ENCODE data around the gene HBS1L.

The HBS1L gene

DNA sequence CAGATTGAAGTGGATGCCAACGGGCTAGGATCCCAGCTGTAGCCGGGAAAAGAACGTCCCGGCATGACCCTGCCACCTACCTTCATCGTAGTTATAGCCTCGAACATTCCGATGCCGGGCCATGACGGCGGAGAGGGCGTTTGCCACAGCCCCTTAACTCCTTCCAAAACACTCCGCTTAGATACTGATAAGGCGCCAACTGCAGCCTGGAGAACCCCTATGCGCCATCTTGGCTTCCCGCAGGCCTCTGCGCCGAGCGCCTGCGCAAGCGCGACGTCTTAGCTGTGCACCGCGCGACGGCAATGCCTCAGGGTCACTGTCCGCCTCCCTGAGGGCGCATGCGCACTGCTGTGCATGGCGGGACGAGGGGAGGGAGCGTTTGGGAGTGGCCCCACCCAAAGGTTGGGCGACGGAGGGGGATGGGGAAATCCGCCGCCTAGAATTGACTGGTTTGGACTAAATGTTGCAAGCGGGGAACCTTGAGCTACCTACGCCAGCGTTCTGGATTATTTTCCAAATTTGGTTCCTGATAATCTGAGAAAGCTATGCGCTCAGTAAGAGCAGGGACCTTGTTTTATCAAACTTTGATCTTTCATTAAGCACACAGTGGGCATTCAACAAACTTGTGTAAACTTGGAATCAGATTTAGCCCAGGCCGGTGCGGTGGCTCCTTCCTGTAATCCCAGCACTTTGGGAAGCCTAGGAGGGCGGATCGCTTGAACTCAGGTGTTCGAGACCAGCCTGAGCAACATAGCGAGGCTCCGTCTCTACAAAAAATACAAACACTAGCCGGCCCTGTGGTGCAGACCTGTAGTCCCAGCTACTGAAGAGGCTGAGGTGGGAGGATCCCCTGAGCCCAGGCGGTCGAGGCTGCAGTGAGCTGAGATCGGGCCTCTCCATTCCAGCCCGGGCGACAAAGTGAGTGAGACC lies at the start of gene HBS1L:
Gene HBS1L, minus strand, starts transcription at position 254 of the 930 bp plus-strand sequence. Its CDS starts 131 bp downstream, at position 123.
- peak; percentile 93 to 94 for DNase-seq (ENCODE audit: low read depth in 2 of 2)

DNA sequence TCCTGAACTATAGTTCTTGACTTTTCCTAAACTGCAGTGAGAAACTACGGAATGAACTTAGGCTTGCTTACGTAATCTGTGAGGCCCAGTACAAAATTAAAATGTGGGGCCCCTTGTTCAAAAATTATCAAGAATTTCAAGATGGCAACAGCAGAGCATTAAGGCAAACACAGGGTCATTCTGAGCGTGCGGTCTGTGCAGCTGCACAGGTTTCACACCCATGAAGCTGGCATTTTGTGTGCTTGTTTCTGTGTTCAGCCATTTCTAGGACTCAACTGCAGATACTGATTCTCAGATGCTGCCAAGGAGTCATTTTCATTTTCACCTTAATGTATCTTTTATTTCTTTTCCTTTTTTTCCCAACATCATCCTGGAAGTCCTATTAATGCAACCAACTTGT lies 49.6 kb upstream of the HBS1L start:
- no peak for DNase-seq (ENCODE audit: low read depth in 2 of 2)

GRCh38 chr6:135102191-135102590 lies 47.6 kb upstream of the HBS1L start:
- no peak for DNase-seq (ENCODE audit: low read depth in 2 of 2)

GRCh38 chr6:135097172-135097571 lies 42.5 kb upstream of the HBS1L start:
- DNase-seq (ENCODE audit: low read depth in 2 of 2), result no peak

DNA sequence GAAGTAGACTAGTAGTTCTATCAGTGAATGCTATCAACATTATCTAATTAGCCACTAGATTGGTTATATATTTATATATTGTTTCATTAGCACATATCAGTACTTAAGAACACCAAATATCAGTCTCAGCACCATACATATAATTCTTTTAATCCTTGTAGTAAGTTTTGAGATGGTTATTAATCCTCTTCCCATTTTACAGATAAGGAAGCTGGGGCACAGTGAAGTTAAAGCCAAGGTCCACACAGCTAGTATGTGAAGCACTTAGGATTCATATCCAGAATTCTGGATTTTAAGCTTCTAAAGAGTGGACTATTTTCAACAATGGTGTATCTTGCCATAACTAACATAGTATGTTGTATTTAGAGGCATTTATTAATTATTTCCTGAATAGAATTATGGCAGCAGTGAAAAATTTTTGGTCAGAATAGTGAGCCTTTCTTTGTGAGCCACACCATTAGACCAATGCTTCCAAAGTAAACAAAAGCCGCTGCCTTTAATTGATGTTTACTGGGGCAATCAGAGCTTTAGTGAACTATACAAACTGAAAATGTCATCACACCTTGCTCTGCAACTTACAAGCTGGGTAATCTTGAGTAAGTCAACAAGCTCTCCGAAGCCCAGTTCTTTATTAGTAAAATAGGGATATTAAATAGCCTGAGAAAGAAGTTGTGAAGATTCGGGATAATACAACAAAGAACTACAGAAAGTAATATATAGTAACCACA lies 41.9 kb upstream of the HBS1L start:
- no peak for DNase-seq (ENCODE audit: low read depth in 2 of 2)

GRCh38 chr6:135095716-135096115 lies 41.1 kb upstream of the HBS1L start:
- DNase-seq (ENCODE audit: low read depth in 2 of 2), result no peak

- no peak for DNase-seq (ENCODE audit: low read depth in 2 of 2)
Measured at GRCh38 chr6:135094403-135094821, 39.8 kb upstream of the HBS1L start.

- no peak for DNase-seq (ENCODE audit: low read depth in 2 of 2)
Measured at GRCh38 chr6:135093578-135093977, 39.0 kb upstream of the HBS1L start.

GRCh38 chr6:135092724-135093123 lies 38.1 kb upstream of the HBS1L start:
- no peak for DNase-seq (ENCODE audit: low read depth in 2 of 2)

DNA sequence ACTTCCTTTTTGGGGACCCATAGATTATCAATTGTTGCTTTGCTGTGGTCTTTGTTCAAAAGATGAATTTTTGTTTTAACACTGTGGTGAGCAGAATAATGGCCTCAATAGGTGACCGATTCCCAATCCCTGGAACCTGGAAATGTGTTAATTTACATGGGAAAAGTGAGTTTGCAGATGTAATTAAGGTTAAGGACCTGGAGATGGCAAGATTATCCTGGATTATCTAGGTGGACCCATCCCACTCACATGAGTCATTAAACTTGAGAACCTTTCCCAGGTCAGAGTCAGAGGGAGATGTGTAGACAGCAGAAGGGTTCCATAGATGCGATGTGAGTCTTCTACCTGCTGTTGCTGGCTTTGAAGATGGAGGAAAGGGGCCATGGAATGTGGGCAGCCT lies 36.2 kb upstream of the HBS1L start:
- no peak for DNase-seq (ENCODE audit: low read depth in 2 of 2)

GRCh38 chr6:135089901-135090300 lies 35.3 kb upstream of the HBS1L start:
- DNase-seq (ENCODE audit: low read depth in 2 of 2), result no peak

- DNase-seq (ENCODE audit: low read depth in 2 of 2), result no peak
Measured at GRCh38 chr6:135088818-135089809, 34.5 kb upstream of the HBS1L start.

DNA sequence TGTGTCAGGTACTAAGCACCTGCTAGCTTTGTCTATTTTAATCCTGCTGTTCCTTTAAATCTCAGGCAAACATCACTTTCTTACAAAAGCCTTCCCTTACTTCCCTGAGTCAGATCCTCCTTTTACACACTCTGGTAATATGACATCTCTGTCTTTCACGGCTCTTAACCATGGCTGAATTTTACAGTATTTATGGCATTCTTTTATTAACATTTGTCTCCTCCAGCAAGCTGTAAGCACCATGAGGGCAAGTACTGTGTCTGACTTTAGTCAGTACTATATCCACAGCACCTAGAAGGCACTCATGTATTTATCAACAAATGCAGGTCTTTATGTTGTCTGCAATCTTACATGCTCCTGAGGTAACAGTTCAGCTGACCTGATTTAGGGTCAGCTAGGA lies 33.7 kb upstream of the HBS1L start:
- no peak for DNase-seq (ENCODE audit: low read depth in 2 of 2)

- DNase-seq (ENCODE audit: low read depth in 2 of 2), result no peak
Measured at GRCh38 chr6:135087803-135088202, 33.2 kb upstream of the HBS1L start.

DNA sequence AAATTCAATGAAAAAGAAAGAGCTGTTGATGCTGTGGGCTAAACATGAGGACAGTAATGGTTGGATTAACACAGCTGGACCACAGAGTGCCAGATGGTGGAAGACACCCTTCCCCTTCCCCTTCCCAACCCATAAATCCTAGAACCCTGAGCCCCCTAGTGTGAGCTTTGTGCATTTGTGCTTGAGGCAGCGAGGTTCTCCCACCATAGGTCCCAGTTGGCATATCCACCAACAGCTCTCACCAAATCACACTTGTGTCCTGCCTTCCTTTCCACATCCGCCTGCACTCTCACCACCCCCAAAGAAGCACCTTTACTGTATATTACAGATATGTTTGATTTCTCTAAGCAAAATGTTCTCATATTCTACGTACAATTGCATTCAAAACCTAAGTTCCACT lies 32.8 kb upstream of the HBS1L start:
- DNase-seq (ENCODE audit: low read depth in 2 of 2), result no peak

GRCh38 chr6:135086414-135086764 lies 31.8 kb upstream of the HBS1L start:
- no peak for DNase-seq (ENCODE audit: low read depth in 2 of 2)

GRCh38 chr6:135085700-135086413 lies 31.2 kb upstream of the HBS1L start:
- DNase-seq (ENCODE audit: low read depth in 2 of 2), result no peak

- DNase-seq (ENCODE audit: low read depth in 2 of 2), result no peak
Measured at GRCh38 chr6:135084916-135085269, 30.3 kb upstream of the HBS1L start.

DNA sequence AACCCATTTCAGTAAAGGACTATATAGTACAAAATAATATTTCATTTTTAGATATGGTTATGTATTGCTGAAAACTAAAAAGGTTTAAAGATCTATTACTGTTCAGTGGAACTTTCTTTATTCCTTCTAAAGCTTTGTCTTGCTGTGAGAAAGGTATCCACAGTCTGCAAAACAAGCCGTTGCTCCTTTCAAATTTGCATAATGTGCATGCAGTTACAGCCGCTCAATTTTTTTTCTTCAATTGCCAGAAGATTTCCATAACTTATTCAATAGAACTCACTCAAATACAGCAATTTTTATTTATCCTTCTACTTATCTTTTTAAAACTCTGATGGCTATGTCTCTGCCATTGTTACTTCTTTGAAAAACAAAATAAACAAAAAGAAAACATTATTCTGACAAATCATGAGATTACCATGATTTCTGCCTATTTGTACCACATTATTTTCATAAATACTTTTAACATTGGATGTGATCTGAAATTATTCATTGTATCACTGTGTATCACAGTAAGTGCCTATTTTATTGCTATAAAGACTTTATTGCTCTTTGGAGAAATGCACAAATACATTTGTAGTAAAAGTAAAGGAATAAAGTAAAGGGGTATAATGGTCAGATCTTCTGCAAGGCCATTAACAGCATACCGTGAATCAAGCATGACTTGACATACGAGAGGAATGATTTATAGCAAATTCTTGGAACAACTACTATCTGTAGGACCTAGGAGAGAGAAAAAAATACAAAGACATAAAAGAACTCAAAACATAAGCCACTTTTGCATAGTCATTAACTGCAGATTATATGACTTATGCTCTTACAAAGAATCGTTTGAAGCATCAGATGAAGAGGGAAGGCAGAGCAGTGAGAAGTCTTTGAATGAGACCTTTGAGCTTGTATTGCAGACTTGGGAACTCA lies 29.6 kb upstream of the HBS1L start:
- no peak for DNase-seq (ENCODE audit: low read depth in 2 of 2)

GRCh38 chr6:135081966-135082365 lies 27.3 kb upstream of the HBS1L start:
- DNase-seq (ENCODE audit: low read depth in 2 of 2), result no peak

Data from stimulated activated CD8-positive, alpha-beta memory T cell treated with anti-CD3 and anti-CD28 coated beads, Interleukin-7, amount 100 ng/mL, for 1 hour (primary cell).